Hepatocyte (in vitro differentiated cells): ENCODE results near the gene EEF2. TPM values are rescaled to one million over a fixed set of nuclear protein-coding genes. Genes with fewer than 3 reads are reported as not detected.
"Not testable (repeated sequence)": the region's sequence is repeated elsewhere in the genome, so short reads cannot be mapped to it uniquely, and the experiment has no call there.

Experiments used
- DNase-seq: peaks from one replicate; pipeline ENCODE4 v3.0.0-alpha.2; 2016; ENCODE audit warnings: low spot score
- H2AFZ ChIP-seq: fragments of 200-600 bp; sonication (generic); 2 replicates; pipeline ENCODE4 v1.6.0; 2016; ENCODE audit warnings: antibody characterized with exemption, mild to moderate bottlenecking
- H3K27ac ChIP-seq: fragments of 200-600 bp; sonication (generic); 2 replicates; pipeline ENCODE4 v1.5.1; 2016; ENCODE audit warnings: mild to moderate bottlenecking
- H3K27me3 ChIP-seq: fragments of 200-600 bp; sonication (generic); 2 replicates; pipeline ENCODE4 v1.6.1; 2016
- H3K36me3 ChIP-seq: fragments of 200-600 bp; sonication (generic); replicated peaks from 2 replicates; pipeline ENCODE4 v1.5.1; 2016; ENCODE audit warnings: low read depth; ENCODE audit not compliant: insufficient read depth
- H3K4me1 ChIP-seq: fragments of 200-600 bp; sonication (generic); 2 replicates; pipeline ENCODE4 v1.5.1; 2016; ENCODE audit warnings: mild to moderate bottlenecking, moderate library complexity; ENCODE audit not compliant: insufficient read depth
- H3K4me2 ChIP-seq: fragments of 200-600 bp; sonication (generic); 2 replicates; pipeline ENCODE4 v1.6.0; 2016
- H3K4me3 ChIP-seq: fragments of 200-600 bp; sonication (generic); 2 replicates; pipeline ENCODE4 v1.5.1; 2016; ENCODE audit warnings: mild to moderate bottlenecking
- H3K79me2 ChIP-seq: fragments of 200-600 bp; sonication (generic); 2 replicates; pipeline ENCODE4 v1.6.0; 2017; ENCODE audit warnings: mild to moderate bottlenecking
- H3K9me2 ChIP-seq: fragments of 200-600 bp; sonication (generic); replicated peaks from 2 replicates; pipeline ENCODE4 v1.6.0; 2017; ENCODE audit warnings: mild to moderate bottlenecking; ENCODE audit not compliant: insufficient read depth
- H3K9me3 ChIP-seq: fragments of 200-600 bp; sonication (generic); 2 replicates; pipeline ENCODE4 v1.5.1; 2016; ENCODE audit warnings: low read depth, mild to moderate bottlenecking
- H4K20me1 ChIP-seq: fragments of 200-600 bp; sonication (generic); 2 replicates; pipeline ENCODE4 v1.6.0; 2016; ENCODE audit warnings: mild to moderate bottlenecking; ENCODE audit not compliant: insufficient read depth, poor library complexity, severe bottlenecking
- EZH2 ChIP-seq: fragments of 200-600 bp; sonication (generic); IDR thresholded peaks from 2 replicates; pipeline ENCODE4 v1.6.1; 2016; ENCODE audit warnings: antibody characterized with exemption, mild to moderate bottlenecking, borderline replicate concordance
- EZH2phosphoT487 ChIP-seq: fragments of 200-600 bp; sonication (generic); IDR thresholded peaks from one replicate; pipeline ENCODE4 v1.6.1; 2018; ENCODE audit warnings: antibody characterized with exemption, mild to moderate bottlenecking, low read depth, moderate library complexity; ENCODE audit not compliant: unreplicated experiment, severe bottlenecking
- WGBS: methylation state at CpG from one replicate; pipeline ENCODE4 v1.1.6; 2016; ENCODE audit warnings: low lambda C conversion rate; ENCODE audit errors: missing lambda C conversion rate; 5-methylcytosine and 5-hydroxymethylcytosine counted together
- polyA plus RNA-seq: library from polyadenylated mRNA; unstranded; fragments of >200 nt; fragmentation: Nextera tagmentation; extraction: Ambion mirVana; gene quantifications from 2 replicates; pipeline ENCODE4 v1.2.1, GENCODE V29; 2016
- total RNA-seq: library from RNA; depleted of rRNA; stranded (reverse); fragments of >200 nt; gene quantifications from 2 replicates; pipeline ENCODE4 v1.2.3, GENCODE V29; 2014
- TF ChIP-seq, protein P1 (sequence below): fragments of 200-600 bp; sonication (generic); IDR thresholded peaks from 2 replicates; pipeline ENCODE4 v1.5.1; 2016; ENCODE audit warnings: antibody characterized with exemption, mild to moderate bottlenecking; ENCODE audit not compliant: poor library complexity

The EEF2 gene
- total and polyA plus RNA-seq, 2 experiments from 2014 or later = 526 to 1,740 TPM

DNA sequence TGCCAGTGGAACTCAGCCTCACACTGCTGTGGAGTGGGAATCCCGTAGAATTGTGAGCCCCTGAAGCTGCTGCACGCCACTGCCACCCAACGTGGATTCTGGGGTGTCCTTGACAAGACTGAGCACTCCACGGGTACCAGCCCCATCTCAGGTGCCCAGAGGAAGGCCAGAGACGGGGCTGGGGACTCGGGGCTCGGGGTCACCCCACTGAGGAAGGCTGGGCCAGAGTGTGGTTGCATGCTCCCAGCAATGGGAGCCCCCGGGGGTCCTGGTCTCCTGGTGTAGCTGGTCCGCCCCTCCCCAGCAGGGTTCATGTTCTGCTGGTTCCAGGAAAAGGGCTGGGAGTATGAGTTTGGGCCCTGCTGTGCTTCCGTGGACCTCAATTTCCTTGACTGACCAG lies 29.6 kb downstream of the EEF2 start:
- H3K4me2 ChIP-seq = no peak overlapping the region
- no peaks in the 10 kb centered on the region for H4K20me1 ChIP-seq
- no peaks in the 10 kb centered on the region for H3K36me3 ChIP-seq
- TF ChIP-seq, protein P1, sequence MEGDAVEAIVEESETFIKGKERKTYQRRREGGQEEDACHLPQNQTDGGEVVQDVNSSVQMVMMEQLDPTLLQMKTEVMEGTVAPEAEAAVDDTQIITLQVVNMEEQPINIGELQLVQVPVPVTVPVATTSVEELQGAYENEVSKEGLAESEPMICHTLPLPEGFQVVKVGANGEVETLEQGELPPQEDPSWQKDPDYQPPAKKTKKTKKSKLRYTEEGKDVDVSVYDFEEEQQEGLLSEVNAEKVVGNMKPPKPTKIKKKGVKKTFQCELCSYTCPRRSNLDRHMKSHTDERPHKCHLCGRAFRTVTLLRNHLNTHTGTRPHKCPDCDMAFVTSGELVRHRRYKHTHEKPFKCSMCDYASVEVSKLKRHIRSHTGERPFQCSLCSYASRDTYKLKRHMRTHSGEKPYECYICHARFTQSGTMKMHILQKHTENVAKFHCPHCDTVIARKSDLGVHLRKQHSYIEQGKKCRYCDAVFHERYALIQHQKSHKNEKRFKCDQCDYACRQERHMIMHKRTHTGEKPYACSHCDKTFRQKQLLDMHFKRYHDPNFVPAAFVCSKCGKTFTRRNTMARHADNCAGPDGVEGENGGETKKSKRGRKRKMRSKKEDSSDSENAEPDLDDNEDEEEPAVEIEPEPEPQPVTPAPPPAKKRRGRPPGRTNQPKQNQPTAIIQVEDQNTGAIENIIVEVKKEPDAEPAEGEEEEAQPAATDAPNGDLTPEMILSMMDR = no peak
- TF ChIP-seq EZH2phosphoT487 (no peak), EZH2 (no peak)
- H3K4me3 ChIP-seq = no peak overlapping the region
- no peaks in the 10 kb centered on the region for H3K27me3 ChIP-seq
- H3K4me1 ChIP-seq = no peaks in the 10 kb centered on the region
- H3K27ac ChIP-seq = no peak overlapping the region
- no peaks in the 10 kb centered on the region for H3K9me2 ChIP-seq
- 97% methylated on average over 10 of the region's 10 CpGs for WGBS
- DNase-seq = no peak
- no peaks in the 10 kb centered on the region for H3K79me2 ChIP-seq
- no peak overlapping the region for H2AFZ ChIP-seq
- H3K9me3 ChIP-seq = no peaks in the 10 kb centered on the region

DNA sequence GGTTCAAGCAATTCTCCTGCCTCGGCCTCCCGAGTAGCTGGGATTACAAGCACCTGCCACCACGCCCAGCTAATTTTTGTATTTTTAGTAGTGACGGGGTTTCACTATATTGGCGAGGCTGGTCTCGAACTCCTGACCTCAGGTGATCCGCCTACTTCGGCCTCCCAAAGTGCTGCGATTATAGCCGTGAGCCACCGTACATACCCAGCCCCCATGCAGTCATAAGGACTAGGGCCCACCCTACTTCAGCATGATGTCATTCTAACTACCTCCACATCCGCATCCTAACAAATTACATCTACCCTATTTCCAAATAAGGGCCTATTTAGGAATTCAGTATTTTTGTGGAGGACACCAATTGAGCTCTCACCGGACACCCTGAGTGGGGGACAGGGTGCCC lies 30.0 kb downstream of the EEF2 start:
- not testable (repeated sequence) for H3K79me2 ChIP-seq, H4K20me1 ChIP-seq, H3K4me1 ChIP-seq, H3K27me3 ChIP-seq, H2AFZ ChIP-seq, H3K36me3 ChIP-seq, H3K4me3 ChIP-seq, DNase-seq, H3K9me3 ChIP-seq, H3K4me2 ChIP-seq, H3K27ac ChIP-seq, H3K9me2 ChIP-seq
- WGBS = 84% methylated on average over 13 of the region's 13 CpGs

DNA sequence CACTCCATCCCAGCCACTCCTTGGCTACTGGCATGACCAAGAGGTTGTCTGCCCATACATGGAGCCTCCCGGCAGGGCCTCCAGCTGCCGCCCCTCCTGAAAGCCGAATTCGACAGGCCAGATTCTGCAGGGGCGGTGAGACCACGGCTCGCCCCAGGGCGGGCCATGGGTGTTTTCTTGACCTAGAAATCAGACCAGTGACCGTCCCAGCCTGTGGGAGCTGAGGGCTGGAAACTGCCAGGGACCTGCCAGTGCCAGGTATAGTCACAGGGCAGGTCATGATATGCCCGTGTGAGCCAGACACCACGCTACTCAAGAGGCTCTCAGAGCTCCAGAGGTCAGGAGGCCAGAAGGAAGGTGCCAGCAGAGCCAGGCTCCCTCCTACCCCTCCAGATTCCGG lies 31.2 kb downstream of the EEF2 start:
- no peaks in the 10 kb centered on the region for H3K9me3 ChIP-seq
- H3K4me1 ChIP-seq = no peaks in the 10 kb centered on the region
- DNase-seq = no peak
- 91% methylated on average over 12 of the region's 12 CpGs for WGBS
- TF ChIP-seq EZH2 (no peak), EZH2phosphoT487 (no peak)
- TF ChIP-seq, protein P1 = no peak
- H3K79me2 ChIP-seq = no peaks in the 10 kb centered on the region
- H3K4me3 ChIP-seq = no peak overlapping the region
- H3K36me3 ChIP-seq = no peaks in the 10 kb centered on the region
- H3K9me2 ChIP-seq = no peaks in the 10 kb centered on the region
- no peaks in the 10 kb centered on the region for H3K27me3 ChIP-seq
- no peaks in the 10 kb centered on the region for H4K20me1 ChIP-seq
- H2AFZ ChIP-seq = no peak overlapping the region
- H3K4me2 ChIP-seq = no peak overlapping the region
- no peak overlapping the region for H3K27ac ChIP-seq

- H3K79me2 ChIP-seq, H3K4me3 ChIP-seq, DNase-seq, H2AFZ ChIP-seq, H3K27me3 ChIP-seq, H3K27ac ChIP-seq, H3K36me3 ChIP-seq, H4K20me1 ChIP-seq, H3K4me1 ChIP-seq, H3K9me3 ChIP-seq, H3K4me2 ChIP-seq, H3K9me2 ChIP-seq: not testable (repeated sequence)
- 92% methylated on average over 9 of the region's 9 CpGs for WGBS
Observed at GRCh38 chr19:3952755-3953276, 32.4 kb downstream of the EEF2 start.
